ENCODE results near the gene CHSY3.

Gene CHSY3

DNA sequence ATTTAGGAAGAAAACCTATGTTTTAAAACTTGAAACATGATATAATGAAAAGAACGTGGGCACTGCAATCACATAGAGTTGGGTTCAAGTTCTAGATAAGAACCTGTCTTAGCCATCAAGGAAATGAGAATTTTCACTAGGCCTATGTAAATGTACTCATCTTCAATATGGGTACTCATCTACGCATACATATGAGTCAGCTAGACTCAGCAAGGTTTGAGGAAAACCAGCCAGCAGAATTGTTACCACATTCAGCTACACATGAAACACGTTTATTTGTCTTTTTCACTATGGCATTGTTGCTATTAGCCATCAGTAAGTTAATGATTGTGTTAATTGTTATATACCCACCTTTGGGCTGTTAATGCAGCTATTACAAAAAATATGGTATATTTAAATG, 146.3 kb downstream of the CHSY3 start:
- TF ChIP-seq, protein P1, sequence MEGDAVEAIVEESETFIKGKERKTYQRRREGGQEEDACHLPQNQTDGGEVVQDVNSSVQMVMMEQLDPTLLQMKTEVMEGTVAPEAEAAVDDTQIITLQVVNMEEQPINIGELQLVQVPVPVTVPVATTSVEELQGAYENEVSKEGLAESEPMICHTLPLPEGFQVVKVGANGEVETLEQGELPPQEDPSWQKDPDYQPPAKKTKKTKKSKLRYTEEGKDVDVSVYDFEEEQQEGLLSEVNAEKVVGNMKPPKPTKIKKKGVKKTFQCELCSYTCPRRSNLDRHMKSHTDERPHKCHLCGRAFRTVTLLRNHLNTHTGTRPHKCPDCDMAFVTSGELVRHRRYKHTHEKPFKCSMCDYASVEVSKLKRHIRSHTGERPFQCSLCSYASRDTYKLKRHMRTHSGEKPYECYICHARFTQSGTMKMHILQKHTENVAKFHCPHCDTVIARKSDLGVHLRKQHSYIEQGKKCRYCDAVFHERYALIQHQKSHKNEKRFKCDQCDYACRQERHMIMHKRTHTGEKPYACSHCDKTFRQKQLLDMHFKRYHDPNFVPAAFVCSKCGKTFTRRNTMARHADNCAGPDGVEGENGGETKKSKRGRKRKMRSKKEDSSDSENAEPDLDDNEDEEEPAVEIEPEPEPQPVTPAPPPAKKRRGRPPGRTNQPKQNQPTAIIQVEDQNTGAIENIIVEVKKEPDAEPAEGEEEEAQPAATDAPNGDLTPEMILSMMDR (IDR thresholded peaks at IDR 0.05; ENCODE audit: low read depth, low read length) = no peak
- peak in 1 of 2 donors; percentile 49 for DNase-seq (ENCODE audit: low read depth in 2 of 2)
- H3K4me3 ChIP-seq (replicated peaks in 1 of 2; ENCODE audit: low read depth in 2 of 2, low read length in 2 of 2) = no peak overlapping the region

DNA sequence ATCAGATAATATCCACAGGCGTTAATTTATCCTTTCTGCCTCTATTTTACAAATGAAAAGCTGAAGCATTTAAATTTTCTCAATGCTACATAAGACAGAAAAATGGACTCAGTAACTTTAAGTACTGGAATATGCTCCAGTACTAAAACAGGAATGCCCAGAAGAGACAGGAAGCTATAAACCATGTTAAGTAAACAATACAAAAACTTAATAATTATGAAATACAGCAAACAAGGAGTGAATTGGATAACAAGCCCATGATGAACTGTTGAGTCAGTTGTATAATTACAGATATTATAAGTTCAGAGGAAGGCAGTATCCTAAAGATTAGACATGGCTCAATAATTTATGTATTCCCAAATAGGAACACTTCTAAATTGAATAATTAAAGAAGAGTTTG, 148.5 kb downstream of the CHSY3 start:
- TF ChIP-seq, protein P1 (IDR thresholded peaks at IDR 0.05; ENCODE audit: low read depth, low read length) = no peak
- H3K4me3 ChIP-seq (replicated peaks in 1 of 2; ENCODE audit: low read depth in 2 of 2, low read length in 2 of 2) = no peak overlapping the region
- DNase-seq (ENCODE audit: low read depth in 2 of 2) = no peak

DNA sequence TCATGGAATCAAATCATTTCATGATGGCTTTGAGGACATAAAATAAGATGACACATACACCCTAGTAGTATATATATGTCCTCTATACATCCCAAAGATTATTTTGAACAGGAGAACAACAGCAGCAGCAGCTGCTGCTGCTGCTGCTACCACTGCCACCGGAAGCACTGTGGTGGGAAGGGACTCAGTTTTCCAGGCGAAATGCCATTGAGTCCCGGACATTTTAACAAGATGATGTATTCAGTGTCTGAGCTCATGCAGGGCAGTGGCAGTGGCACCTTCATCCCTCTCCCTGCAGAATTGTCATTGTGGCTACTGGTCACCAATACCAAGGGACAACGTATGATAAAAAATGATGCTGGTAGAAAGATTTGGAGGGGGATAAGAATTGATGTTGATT, 151.3 kb downstream of the CHSY3 start:
- H3K4me3 ChIP-seq (replicated peaks in 1 of 2; ENCODE audit: low read depth in 2 of 2, low read length in 2 of 2) = no peak overlapping the region
- TF ChIP-seq, protein P1 (IDR thresholded peaks at IDR 0.05; ENCODE audit: low read depth, low read length) = no peak
- no peak for DNase-seq (ENCODE audit: low read depth in 2 of 2)

DNA sequence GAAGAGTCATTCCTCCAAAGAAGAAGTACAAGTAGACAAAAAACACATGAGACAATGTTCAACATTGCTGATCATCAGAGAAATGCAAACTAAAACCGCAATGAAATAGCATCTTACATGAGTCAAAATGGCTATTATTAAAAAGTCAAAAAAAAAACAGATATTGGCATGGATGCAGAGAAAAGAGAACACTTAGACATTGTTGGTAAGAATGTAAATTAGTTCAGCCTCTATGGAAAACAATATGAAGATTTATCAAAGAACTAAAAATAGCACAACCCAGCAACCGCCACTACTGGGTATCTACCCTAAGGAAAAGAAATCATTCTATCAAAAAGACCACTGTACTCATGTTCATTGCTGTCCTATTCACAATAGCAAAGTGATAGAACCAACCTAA, 157.5 kb downstream of the CHSY3 start:
- H3K4me3 ChIP-seq (replicated peaks in 1 of 2; ENCODE audit: low read depth in 2 of 2, low read length in 2 of 2) = no peak overlapping the region
- TF ChIP-seq, protein P1 (IDR thresholded peaks at IDR 0.05; ENCODE audit: low read depth, low read length) = no peak
- DNase-seq (ENCODE audit: low read depth in 2 of 2) = no peak

DNA sequence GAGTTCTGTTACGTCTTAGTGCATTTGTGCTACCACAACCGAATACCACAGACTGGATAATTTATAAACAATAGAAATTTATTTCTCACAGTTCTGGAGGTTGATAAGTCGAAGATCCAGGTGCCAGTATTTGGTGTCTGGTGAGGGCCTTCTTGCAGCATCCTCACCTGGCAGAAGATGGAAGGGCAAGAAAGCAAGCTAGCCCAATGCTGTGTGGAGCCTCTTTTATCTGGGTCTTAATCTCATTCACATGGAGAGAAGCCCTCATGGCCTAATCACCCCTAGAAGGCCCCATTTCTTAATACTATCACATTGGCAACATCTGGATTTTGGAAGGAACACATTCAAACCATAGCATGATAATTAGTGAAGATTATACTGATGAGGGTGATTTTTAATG, 159.3 kb downstream of the CHSY3 start:
- no peak overlapping the region for H3K4me3 ChIP-seq (replicated peaks in 1 of 2; ENCODE audit: low read depth in 2 of 2, low read length in 2 of 2)
- TF ChIP-seq, protein P1 (IDR thresholded peaks at IDR 0.05; ENCODE audit: low read depth, low read length) = no peak
- no peak for DNase-seq (ENCODE audit: low read depth in 2 of 2)

DNA sequence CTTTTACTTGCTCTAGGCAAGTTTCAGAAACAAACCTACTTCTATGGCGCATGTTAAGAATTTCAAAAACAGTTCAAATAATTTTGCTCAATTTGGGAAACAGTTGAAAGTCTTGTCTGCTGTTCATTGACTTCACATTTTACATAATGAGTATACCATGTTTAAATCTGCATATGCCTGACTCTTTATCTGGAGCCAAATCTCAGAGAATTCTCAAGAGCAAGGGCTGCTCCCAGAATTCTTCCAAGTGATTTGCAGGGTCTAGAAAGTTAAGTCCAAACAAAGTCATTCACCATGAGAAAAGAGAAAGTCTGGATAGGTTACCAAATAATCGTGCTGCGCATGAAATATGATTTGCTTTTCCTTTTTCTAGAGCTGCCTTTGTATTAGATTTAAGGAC, 160.2 kb downstream of the CHSY3 start:
- DNase-seq (ENCODE audit: low read depth in 2 of 2) = no peak
- TF ChIP-seq, protein P1 (IDR thresholded peaks at IDR 0.05; ENCODE audit: low read depth, low read length) = no peak
- no peak overlapping the region for H3K4me3 ChIP-seq (replicated peaks in 1 of 2; ENCODE audit: low read depth in 2 of 2, low read length in 2 of 2)

DNA sequence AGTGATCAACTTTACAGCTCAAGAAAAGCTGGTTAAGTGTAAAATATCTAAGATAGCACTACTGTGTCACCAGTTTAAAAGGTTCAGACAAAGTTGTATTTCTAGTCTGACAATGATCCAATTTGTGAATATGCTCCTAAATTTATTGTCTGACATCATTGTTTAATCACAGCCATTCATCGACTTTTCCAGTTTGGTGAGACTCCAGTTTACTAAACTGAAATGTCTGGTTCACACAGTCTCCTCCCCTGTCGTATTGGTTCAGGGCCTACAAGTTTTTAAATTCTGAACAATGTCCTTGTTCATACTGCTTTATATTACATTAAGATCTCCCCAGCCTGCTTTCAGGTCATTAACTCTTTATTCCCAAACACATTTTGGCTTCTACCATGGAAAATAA, 161.4 kb downstream of the CHSY3 start:
- no peak overlapping the region for H3K4me3 ChIP-seq (replicated peaks in 1 of 2; ENCODE audit: low read depth in 2 of 2, low read length in 2 of 2)
- DNase-seq (ENCODE audit: low read depth in 2 of 2) = no peak
- TF ChIP-seq, protein P1 (IDR thresholded peaks at IDR 0.05; ENCODE audit: low read depth, low read length) = no peak

Measured in cardiac fibroblast (primary cell).